ENCODE results near the gene LGALS1.
"Not testable (repeated sequence)": the region's sequence is repeated elsewhere in the genome, so short reads cannot be mapped to it uniquely, and the experiment has no call there.

The LGALS1 gene

GRCh38 chr22:37639771-37640590, 35.5 kb upstream of the LGALS1 start:
- DNase-seq, result no peak

GRCh38 chr22:37640591-37641560, 34.6 kb upstream of the LGALS1 start:
- no peak for DNase-seq

GRCh38 chr22:37641561-37641949, 33.9 kb upstream of the LGALS1 start:
- DNase-seq, result no peak

GRCh38 chr22:37643225-37643847, 32.1 kb upstream of the LGALS1 start:
- peak; percentile 72 for DNase-seq

GRCh38 chr22:37647317-37647716, 28.1 kb upstream of the LGALS1 start:
- DNase-seq, result no peak

GRCh38 chr22:37647928-37648327, 27.5 kb upstream of the LGALS1 start:
- DNase-seq, result no peak

GRCh38 chr22:37650463-37651136, 24.8 kb upstream of the LGALS1 start:
- DNase-seq, result no peak

- DNase-seq, result no peak
Observed at GRCh38 chr22:37654563-37655251, 20.7 kb upstream of the LGALS1 start.

GRCh38 chr22:37655252-37655563, 20.2 kb upstream of the LGALS1 start:
- DNase-seq, result no peak

- not testable (repeated sequence) for DNase-seq
Observed at GRCh38 chr22:37656583-37656982, 18.9 kb upstream of the LGALS1 start.

GRCh38 chr22:37657590-37658132, 17.8 kb upstream of the LGALS1 start:
- peak; percentile 44 for DNase-seq

- DNase-seq, result peak; percentile 100
Observed at GRCh38 chr22:37658133-37659065, 17.0 kb upstream of the LGALS1 start, which contains the start of gene PDXP. PDXP (plus strand) TSS chr22:37658723; CDS start chr22:37658783, 60 bp downstream.

- DNase-seq, result no peak
Observed at GRCh38 chr22:37659066-37659896, 16.2 kb upstream of the LGALS1 start.

- no peak for DNase-seq
Observed at GRCh38 chr22:37659897-37660708, 15.3 kb upstream of the LGALS1 start.

- DNase-seq, result no peak
Observed at GRCh38 chr22:37660709-37661045, 14.8 kb upstream of the LGALS1 start.

GRCh38 chr22:37661160-37661924, 14.1 kb upstream of the LGALS1 start:
- DNase-seq, result peak; percentile 87

- no peak for DNase-seq
Observed at GRCh38 chr22:37662039-37662438, 13.4 kb upstream of the LGALS1 start.

- DNase-seq, result peak; percentile 81
Observed at GRCh38 chr22:37663521-37664140, 11.8 kb upstream of the LGALS1 start.

All from EL (cell line).